ENCODE results near the gene NPAS3.

Gene NPAS3

DNA sequence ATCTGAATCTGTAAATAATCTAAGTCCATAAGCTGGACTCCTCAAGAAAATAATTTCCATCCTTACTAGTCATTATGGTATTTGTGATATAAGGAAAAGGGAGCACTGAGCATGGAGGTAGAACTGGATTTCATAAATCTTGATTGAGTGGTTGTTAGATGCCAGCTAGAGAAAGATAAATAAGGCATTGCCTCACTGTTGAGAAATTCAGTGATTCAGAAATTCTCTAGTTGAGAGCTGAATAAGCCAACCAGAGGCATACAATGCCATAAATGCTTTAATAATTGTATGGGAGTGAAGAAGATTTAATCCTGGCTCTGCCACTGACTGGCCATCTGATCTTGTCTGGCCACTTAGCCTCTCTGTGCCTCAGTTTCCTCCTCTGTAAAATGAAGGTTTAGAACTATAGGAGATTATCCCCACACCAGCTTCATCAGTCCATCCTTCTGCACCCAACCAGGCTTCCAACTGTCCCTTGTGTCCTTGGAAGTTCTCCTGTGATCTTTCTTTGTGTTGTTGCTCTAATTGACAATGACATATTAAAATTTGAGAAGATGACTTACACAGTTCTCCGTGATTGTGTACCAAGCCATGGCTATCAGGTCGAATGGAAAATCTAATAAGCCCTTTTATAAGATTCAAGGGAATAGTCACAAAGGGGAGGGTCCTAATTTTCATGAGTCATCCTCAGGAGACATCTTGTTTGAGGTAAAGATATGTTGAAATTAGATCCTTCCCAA lies 617.9 kb downstream of the NPAS3 start:
- DNase-seq (ENCODE audit: low read depth): no peak

DNA sequence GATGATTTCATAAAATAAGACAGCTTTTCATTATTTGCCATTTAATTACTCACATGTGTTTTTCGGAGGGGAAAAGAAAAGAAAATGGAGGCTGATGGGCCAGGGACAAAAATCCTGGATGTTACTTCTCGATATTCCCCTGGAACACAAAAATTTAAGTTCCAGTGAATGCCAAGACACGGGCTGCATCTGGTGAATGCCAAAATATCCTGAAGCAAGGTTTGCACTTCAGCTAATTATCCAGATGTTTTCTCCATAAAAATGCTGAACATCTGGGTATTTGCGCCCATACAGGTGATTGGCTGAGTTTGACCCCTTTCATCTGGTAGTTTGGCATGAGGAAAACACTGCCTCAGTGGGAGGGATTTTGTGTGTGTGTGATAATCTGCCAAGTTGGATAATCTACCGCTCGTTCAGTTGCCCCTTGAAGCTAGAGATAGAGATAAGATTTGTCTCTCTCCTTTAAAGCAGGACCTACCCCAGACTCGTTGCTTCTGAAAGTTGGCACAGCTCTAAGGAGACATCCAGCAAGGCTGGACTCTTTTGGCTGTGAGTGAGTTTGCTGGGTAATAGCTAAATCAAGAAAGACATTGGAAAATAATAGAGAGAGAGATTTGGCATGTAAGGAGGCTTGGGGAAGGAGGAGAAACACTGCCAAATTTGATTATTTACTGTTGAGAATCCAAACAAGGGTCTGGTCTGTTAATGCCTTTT lies 622.2 kb downstream of the NPAS3 start:
- no peak for DNase-seq (ENCODE audit: low read depth)

DNA sequence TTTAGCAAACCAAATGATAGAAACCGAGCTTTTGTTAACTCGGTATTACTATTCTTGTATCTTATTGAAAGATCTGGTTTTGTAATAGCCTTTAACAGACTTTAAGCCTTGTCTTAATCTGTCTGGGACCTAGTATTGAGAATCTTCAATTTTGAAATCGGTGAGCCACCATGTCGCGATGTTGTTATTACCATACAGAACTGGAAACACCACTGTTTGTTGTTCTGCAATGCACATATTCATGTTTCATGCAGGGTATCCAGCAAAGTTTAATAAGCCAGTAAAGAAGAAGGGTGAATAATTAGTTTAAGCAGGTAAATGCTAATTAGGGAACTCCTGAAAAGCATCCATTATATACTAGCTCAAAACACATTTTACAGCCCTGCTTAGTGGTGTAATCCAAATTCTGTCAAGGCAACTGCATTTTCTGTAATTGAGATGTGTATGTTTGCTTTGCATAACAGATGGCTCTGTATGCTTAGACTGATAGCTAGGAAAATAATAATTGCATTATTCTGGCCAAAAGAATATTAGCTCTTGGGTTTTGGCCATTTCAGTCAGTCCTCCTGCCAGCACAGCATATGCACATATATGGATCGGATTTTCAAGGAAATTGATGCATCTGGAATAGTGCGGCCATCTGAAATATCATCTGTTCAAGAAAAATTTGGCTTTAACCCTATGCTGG lies 623.0 kb downstream of the NPAS3 start:
- DNase-seq (ENCODE audit: low read depth): no peak

DNA sequence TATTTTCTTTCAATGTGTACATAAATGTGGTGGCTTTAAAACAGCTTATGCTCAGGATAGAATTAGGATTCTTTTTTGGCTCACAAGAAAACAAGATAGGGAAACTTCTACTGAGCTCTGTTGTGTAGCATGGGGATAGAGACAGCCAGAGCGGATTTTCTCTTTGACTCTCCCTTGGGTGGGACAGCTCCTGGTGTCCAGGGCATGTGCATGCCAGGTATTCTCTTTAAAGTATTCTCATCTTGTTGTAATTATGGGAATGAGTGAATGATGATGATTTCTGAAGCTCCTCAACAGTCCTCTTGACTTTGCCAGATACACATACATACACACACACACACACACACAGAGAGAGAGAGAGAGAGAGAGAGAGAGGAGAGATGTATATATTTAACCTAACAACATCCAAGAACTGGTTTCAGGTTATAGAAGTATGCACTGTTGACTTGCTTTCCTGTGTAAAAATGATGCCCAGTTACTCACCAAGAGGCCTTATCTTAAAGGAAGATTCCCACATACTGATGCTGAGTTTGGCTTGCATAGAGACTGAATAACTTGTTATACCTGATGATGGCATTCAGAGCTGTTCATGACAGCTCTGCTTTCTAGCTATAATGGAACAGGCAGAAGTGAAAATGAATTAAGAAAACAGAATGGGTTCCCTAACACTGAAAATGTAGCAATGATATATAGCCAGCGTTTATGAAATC lies 624.7 kb downstream of the NPAS3 start:
- DNase-seq (ENCODE audit: low read depth): no peak

DNA sequence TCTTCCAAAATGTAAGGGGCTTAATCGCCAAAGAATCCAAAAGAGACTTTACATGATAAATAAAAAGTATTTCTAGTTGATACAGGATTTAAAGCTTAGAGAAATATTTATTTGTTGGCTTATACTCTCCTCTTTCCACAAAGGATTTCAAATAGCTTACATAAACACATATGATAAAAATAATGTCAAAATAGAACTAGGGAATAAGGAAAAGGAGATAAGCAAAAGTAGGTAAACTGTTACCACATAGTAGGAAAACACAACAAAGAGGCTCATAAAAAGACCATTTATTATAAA lies 625.2 kb downstream of the NPAS3 start:
- no peak for DNase-seq (ENCODE audit: low read depth)

DNA sequence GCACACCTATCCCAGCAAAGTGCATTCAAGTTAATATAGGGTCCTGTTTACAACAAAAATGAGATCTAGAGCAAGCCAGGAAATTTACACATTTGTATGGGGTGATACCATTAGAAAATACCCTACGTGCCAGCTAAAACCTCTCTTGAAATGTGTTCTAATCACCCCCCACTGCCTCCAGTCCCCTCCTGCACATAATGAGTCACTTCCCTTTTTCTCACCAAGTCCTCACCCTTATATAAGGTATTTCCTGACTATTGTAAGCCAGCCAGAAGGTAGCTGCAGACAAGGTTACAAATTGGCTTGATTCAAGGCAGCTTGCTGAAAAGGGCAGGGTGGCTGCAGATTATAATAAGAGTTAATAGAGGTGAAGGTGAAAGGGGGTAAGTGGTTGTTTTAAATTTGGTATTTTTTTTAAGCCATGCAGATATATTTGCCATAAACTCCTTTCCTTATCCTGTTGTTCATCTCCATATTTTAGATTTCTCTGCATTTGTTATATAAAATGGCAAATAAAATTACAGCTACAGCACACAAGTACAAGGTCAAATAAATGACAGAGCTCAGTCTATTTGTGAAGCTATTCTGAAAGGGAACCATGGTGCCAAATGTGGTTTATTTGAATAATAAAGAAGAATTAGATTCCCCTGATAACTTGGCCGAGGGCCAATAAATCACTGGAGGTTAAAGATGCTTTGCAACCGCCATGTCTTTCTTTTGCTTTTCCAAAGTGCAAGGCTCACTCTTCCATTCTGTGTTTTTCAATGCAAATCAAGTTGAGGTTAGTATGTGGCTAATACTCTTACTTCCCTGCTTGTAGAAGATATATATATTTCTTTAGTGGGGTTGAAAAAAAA lies 626.3 kb downstream of the NPAS3 start:
- no peak for DNase-seq (ENCODE audit: low read depth)

DNA sequence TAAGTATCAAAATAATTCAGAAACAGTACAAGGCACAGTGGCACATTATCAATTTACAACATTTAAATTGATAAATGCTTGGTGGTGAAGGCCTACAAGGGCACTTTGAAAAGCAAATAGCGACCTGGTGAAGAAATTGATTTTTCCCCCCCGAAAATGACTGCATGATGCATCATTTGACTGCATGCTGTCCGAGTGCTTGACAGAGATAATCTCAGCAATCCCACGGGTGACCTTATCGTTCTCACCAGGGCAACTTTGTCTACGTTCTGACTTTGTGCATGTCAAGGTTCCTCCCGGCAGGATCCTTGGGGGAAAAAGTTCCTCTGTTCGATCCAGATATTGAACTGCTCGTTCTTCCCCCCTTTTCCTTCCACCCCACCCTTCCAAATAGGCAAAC lies 627.4 kb downstream of the NPAS3 start:
- DNase-seq (ENCODE audit: low read depth): no peak

DNA sequence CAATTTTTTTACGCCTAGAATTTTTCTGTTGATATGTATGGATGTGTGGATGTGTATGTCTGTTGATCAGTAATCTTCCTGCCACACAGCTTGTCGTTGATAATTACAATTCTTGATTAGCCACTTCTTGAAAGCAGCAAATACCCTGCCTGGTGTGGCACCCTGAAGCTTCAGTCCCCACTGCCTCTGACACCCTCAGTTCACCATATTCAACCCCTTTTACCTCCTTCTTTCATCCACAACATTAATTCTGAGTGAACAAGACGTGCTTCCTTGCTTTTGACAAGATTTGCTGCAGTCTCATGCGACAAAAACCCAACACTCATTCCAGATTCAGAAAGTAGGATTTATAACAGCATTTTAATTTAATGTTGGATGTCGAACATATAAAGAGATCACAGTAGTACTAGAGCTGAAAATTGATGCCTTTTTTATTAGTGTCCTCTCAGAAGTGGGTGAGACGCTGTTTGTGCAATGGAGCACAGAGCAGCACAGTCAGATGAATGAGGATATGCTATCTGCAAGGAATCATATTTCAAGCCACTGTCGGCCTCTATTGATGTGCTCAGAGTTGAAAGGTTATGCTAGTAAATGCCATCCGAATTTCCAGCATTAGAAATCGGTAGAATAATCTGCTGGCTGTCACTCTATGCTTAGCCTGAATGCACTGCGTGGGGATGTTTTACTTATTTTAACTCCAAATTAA lies 628.5 kb downstream of the NPAS3 start:
- no peak for DNase-seq (ENCODE audit: low read depth)

DNA sequence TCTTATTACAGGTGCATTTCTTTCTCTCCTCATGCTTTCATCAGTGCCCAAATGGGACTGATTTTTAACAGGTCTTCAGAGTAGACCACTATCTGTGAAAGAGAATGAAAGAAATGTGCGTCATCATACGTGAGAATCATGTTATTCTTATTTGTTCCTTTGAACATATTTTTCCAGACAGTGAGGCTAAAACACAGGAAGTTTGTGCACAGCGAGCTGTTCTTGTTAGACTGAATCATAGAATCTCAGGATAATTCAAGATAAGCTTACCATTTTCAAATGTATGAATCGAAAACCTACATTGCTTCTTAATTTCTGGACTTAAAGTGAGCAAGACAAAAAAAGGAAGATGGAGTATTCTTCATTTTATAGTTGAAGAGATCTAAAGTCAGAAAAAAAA lies 629.1 kb downstream of the NPAS3 start:
- no peak for DNase-seq (ENCODE audit: low read depth)

DNA sequence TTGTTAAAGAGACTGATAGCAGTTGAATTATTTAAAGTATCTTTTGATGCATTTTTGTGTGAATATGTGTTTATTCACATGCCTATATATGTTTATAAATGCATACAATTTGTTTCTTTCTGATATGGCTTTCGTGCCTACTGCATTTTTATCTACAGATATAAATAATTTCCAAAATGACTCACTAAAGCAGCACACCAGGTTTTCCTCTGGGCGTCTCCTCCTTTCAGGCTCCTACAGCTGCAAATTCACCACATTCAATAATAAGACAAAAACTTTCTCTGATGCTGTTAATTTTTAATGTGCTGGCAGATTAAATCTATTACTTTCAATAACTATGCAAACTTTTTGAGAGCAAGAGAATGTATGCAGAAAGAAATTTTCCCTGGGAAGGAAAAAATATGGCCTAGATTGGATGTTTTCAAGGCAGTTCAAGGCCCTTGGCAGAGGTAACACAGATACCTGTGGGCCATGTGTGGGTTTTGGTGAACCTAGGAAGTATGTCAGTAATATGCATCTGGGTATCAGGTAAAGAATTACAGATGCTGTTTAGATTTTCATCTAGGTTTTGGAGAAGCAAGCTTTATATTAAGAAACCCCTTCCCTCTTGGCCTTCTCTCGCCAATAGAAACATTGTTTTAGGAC lies 630.4 kb downstream of the NPAS3 start:
- DNase-seq (ENCODE audit: low read depth): no peak

DNA sequence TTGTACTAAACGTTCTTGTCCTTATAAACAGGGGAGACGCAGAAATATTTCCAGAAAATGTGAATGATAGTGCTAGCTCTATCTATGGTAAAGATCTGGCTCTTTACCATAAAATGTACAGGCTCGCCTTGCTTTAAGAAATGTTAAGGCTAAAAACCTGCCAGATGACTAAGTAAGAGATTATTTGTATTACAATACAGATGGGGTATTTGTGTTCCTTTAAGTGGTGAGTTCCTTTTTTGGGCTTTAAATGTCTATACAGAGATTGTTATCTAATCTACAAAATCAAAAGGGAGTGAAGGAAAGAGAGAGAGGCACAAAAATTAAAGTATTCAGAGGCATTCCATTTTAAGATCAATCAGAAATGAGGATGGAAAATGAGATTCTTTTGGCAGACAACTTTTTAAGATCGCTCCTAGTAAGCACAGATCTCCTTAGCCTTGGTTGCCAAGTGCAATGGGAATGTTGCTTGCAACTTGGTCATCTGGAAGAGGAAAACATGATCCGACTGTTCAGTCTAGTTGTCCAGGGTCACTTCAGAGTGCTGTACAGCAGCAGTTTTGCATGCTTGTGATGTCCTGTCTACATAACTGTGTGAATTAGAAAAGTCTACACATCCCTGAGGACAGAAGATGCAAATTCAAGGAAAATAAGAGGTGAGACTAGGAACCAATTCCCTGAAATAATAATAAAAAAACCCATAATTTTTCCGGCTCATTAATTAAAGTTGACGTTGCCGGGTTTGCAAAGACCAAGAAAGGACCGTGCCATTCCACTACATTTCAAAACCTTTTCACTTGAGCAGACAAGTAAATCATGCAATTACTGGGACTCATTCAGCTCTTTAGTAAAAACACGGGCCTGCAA lies 631.4 kb downstream of the NPAS3 start:
- no peak for DNase-seq (ENCODE audit: low read depth)

DNA sequence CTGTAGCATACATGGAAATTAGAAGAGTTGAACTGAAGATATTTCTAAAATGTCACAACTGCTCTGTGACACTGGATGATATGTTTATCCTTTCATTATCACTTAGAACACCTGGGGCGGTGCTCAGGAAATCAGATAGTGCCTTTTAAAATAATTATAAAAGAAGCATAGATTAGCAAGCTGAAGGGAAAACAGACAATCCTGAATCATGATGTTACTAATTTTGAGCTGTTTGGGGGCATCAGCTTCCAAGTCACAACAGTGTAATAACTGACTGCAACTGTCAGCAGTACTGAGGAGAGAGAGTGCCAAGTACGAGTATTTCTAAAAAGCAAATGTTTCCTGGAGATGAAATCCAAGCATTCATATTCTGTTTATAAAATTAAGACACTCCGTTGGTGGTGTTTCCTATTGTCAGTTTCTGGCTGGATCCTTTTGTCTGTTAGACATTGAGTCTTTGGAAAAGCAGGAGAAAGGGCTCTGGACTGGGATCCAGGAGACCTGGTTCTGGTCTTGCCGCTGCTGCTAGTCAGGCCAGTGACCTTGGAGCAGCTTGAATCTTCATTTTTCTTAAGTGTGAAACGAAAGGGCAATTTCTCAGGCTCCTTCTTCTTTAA lies 632.1 kb downstream of the NPAS3 start:
- no peak for DNase-seq (ENCODE audit: low read depth)

DNA sequence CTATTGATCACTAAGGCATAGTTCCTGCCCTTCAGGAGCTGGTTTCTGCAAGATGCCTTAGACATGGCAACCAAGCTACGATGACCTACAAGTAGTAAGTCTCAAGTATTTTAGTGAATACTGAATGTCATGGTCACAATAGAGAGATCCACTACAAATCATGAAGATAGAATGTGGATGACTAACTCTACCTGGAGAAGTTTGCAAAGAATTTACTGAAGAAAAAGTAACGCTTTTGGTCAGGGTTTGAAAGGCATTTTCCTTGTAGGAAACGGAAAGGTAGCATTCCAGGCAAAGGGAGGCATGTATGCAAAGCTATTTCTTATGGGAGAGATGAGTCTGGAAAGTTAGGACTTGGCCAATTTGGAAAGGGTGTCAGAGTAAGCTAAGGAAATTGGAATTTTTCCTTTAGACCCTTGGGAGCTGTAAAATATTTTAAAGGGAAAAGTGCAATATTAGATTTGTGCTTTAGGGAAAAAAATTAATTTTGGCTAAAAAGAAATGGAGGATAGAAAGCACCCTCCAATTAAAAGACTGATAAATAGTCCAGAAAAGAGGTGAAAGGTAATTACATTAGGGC lies 634.7 kb downstream of the NPAS3 start:
- DNase-seq (ENCODE audit: low read depth): no peak

DNA sequence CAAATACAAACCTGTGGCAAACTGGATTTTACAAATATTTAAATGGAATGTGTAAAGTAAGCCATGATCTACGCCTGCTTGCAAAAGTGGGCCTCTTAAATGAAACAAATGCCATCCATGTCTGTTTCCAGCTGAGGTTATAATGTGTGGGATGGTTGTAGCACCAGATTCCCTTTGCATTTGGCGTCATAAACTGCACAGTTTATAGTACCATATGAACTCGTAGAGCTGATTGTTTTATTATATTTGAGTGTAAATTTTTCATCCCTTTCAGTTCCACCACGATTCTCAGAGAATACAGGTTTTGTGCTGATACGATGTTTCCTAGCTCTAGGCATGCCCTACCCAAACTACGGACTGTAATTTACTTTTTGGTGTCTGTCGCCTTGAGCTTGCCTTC lies 637.3 kb downstream of the NPAS3 start:
- no peak for DNase-seq (ENCODE audit: low read depth)

DNA sequence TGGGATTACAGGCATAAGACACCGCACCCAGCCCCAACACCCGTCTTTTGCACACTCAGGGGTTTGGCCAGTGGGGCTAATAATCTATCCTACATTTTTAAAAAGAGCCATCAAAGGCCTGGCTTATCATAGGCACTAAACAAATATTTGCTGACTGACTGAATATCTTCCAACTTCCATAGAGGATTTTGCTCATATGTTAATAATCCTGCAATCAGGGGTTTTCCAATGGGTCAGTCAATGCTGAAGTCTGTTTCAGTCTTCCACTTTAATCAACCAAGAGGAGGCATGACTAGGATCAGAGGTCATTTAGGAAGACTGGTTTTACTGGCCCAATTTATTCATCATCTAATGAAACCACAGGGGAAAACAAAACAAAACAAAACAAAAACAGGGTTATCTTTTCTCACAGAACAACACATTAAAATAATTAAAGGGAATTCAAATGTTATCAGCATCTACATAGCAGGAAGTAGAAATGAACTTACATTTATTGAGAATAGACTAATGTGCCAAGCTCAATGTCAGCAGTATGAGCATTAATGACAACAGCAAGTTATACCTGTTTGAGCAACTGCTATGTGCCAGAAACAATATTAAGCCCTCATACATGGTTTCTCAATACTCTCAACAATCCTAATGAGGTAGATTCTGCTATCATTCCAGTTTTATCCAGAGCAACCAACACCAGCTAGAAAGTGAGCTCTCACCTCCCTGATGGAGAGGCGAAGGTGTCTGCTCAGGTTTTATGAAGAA lies 640.0 kb downstream of the NPAS3 start:
- no peak for DNase-seq (ENCODE audit: low read depth)

DNA sequence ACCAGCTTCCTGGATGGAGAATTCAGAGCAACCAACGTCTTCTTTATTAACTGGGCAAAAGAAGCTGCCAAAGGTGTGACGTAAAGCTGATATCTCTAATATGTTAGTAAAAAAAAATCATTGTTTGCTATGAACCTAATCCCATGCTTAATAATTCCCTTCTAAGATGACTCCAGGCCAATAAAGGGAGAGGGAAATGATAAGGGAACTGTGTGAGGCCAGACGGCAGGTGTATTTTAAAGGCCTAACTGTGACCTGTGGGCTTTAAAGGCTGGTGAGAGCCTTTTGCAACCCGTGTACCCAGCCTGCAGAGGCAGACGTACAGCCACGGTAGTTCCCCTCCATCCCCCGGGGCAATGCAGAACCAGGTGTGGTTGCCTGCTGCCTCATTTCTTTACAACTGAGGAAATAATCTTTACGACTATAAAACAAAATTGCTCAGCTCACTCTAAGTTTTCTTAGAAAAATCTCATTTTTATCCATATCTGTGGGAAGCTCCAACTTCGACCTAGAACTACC lies 641.6 kb downstream of the NPAS3 start:
- no peak for DNase-seq (ENCODE audit: low read depth)

DNA sequence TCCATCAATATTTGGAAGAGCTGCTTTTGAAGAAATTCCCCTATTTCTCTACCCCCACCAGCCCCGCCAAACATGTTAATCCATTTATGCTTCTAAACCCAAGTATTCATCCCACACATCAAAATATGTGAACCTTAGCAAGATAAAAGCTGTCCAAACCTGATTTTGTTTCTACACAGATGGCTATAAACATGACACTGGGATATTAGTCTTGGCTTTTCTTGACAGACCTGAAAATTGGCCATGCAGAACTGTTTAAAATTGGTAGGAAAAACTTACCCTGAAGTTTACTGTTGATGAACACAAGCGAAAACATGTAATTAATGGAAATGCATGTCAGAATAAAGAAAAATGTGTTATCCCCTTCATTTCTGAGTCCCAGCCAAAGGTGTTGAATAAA lies 642.2 kb downstream of the NPAS3 start:
- no peak for DNase-seq (ENCODE audit: low read depth)

DNA sequence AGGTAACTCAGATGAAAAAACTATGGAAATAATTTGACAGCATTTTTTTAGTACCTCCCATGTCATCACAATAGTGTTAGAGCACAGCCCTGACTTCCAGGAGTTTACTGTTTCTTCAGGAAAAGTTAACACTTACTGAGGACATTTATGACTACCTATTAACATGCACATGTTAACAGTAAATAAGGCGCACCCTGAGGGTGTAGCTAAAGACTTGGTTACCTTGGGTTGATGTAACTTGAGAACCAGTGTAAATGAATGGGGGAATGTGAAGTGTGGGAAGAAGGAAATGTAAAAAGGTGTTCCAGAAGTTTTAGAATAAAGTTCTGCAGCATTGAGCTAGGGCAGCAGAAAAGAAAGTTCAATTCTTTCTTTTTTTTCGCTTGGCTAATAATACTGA lies 646.0 kb downstream of the NPAS3 start:
- DNase-seq (ENCODE audit: low read depth): no peak
